GM12874 (cell line): ENCODE data around the gene ANTXR1.

Experiments
- TF ChIP-seq, protein P1 (sequence below): IDR thresholded peaks from 2 replicates; pipeline ENCODE4 v1.5.1; 2011; ENCODE audit warnings: low read depth, mild to moderate bottlenecking, control low read depth, low read length, moderate library complexity; ENCODE audit not compliant: insufficient read depth

ANTXR1 gene

DNA sequence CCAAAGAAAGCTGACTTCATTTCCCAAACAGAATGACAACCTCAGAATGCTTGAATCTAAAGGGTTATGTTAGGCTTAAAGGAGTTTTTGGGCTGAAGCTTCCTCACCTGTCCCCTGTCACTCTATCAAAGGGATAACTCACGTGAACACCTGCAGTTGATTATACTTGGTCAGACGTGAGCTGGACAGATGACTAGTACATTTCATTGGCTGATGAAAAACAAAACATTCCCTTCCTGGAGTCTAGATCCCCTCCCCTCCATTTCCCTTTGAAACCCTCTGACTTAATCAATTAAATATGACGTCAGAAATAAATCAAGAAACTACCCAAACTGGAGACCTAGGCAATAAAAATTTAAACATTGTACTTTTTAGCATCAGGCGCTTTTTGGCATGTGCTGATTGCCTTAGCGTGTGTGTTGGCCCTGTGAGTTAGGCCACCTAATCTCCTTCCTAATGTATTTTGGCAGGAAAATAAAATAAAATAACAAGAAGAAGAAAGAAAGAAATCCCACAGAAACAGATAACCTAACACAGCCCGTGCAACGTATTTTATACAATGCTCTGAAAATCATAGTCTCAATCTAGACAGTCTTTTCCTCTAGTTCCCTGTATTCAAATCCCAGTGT is 159.0 kb downstream of the ANTXR1 start:
- TF ChIP-seq, protein P1, sequence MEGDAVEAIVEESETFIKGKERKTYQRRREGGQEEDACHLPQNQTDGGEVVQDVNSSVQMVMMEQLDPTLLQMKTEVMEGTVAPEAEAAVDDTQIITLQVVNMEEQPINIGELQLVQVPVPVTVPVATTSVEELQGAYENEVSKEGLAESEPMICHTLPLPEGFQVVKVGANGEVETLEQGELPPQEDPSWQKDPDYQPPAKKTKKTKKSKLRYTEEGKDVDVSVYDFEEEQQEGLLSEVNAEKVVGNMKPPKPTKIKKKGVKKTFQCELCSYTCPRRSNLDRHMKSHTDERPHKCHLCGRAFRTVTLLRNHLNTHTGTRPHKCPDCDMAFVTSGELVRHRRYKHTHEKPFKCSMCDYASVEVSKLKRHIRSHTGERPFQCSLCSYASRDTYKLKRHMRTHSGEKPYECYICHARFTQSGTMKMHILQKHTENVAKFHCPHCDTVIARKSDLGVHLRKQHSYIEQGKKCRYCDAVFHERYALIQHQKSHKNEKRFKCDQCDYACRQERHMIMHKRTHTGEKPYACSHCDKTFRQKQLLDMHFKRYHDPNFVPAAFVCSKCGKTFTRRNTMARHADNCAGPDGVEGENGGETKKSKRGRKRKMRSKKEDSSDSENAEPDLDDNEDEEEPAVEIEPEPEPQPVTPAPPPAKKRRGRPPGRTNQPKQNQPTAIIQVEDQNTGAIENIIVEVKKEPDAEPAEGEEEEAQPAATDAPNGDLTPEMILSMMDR, result no peak

DNA sequence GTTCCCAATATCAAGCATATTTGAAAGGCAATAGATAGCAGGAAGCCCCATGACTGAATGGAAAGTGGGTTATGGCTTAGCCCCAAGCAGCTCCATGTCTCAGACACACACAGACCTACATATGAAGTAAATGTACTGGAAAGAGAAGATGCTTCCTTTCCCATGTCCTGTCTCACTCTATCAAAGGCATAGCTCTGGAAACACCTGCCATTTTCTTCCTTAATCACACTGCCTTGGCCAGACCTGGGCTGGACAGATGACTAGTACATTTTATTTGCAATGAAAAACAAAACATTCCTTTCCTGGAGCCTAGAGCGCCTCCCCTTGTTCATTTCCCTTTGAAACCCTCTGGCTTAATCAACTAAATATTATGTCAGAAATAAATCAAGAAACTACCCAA is 160.7 kb downstream of the ANTXR1 start:
- TF ChIP-seq, protein P1, result no peak

DNA sequence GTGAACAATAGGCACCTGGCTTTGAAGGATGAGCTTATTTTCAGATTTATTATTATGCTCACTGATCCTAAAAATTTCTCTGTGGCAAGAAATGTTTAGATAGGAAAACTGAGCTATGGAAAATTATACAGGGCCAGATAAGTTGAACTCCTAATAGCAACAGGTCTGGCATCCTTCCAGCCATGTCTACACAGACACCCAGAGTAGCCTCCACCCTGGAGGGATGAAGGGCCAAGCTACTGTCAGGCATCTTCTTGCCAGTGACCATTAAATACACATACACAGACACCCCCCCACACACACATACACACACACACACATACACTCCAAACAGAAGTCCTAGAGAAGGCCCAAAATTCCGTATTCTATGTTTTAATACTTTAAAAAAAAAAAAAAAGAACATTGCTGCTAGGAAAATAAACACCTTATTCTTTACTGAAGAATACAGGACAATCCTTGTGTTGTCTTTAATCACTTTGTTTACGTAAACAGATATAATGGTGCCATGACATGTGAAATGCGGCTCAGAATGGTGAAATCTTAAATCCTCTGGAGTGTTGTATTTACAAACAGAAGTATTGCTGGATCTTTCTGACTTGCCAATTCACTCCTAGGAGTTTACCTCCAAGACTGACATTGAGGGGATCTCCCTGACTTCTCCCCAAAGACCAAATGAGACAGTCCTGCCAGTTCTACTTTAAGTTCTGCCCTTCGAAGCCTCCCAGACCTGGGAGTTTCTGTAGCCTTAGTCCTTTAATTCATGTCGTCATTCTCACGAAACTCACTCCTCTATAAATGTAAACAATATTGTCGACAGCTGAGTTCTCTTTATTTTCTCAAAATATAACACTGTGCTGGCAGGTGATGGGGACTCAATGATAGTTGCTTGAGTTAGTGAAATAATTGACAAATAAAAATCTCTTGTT is 163.1 kb downstream of the ANTXR1 start:
- TF ChIP-seq, protein P1, result no peak

DNA sequence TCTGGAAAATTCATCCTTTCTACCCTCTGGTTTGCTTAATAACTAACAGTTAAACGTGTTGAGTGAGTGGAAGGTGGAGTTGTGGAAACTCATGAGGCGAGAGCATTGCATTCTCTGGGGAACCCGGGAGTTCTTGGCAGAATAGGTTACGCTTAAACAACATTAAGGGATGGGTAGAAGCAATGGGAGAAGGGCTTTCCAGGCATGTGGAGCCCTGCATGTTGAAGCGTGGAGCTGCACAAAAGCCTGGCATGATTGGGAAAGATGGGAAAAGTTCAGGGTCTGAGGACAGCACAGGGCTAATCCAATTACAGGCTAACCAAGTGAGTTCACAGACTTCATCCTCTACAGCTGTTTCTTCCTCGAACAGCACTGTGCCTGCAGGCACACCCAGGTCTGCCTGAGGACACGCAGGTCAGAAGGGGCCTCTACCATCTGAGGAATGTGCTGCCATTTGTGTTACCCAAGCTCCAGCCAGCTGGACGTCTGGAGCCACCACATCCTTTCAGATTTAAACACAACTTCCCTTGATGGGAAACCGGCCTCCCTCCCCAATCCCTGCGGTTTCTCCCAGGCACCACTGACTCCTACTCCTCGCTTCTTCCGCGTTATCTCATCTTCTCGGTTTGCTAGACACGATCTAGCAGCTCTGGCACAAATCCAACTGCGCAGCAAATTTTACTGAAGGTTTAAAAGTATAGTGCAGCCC is 164.2 kb downstream of the ANTXR1 start:
- TF ChIP-seq, protein P1, result no peak

DNA sequence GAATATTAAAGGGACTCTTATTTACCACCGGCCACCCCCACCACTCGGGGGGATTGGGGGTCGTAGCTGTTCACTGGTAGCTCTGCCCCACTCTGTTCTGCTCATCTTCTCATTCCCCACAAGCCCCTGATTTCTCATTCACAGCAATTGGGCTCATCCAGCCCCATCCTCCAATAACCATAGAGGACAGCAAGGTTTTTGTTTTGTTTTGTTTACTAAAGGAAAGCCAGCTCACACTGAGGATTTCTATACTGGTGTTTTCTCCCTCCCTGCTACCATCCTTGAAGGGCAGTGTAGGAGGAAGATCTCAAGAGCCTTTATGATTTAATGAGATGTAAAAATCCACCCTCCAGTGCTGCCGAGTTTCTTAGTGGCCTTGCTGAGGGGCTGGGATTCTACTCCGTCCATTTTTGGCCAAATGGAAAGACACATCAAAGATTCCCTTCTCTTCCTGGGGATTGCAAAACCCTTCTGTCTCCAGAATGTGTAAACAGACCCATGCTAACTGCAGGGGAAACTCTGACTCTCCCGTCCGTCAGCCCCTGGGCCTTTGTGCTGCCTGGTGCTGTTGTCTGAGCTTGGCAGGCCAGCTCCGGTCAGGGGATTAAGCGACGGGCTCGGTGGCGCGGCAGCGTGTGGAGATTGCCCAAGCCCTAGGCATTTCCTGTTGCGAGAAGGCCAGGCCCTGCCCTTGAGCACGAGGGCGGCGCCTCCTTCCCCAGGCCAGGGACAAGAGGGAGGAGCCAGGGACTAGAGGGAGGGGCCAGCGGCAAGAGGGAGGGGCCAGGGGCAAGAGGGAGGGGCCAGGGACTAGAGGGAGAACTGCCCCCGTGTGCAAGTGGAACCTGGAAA is 165.0 kb downstream of the ANTXR1 start:
- TF ChIP-seq, protein P1, result no peak

DNA sequence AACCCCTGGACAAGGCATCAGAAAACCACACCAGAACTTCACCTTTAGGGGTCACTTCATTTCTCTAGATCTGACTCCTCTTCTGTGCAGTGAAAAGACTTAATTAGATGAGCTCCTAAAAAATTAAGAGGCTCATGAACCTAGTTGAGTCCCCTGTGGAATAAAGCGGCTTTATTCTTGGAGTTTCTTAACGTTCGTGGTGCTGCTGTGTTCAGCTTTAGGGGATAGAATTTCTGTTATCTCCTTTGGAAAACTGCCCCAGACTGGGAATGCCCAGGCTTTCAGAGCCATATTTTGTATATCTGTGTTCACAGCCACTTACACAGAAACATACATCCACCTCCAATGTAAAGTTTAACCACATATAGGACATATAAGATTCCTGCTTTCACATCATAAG is 165.8 kb downstream of the ANTXR1 start:
- TF ChIP-seq, protein P1, result no peak
